Parathyroid adenoma (tissue), 2 donors: ENCODE measurements around the gene ACP4.

ENCODE experiments used
- H2AFZ ChIP-seq: fragments of 300-600 bp; sonication (generic); one replicate; pipeline ENCODE4 v1.7.0; 2017; ENCODE audit warnings: antibody characterized with exemption, mild to moderate bottlenecking
- H3K27ac ChIP-seq: fragments of 300-600 bp; sonication (generic); one replicate; pipeline ENCODE4 v1.7.0; 2017
- H3K27me3 ChIP-seq: fragments of 300-600 bp; sonication (generic); one replicate; pipeline ENCODE4 v1.7.0; 2017; ENCODE audit warnings: low read length; ENCODE audit not compliant: control insufficient read depth, insufficient read depth
- H3K36me3 ChIP-seq: fragments of 300-600 bp; sonication (generic); one replicate; pipeline ENCODE4 v1.7.0; 2017; ENCODE audit warnings: low read length; ENCODE audit not compliant: control insufficient read depth, insufficient read depth
- H3K4me1 ChIP-seq: fragments of 300-600 bp; sonication (generic); one replicate; pipeline ENCODE4 v1.7.0; 2017; ENCODE audit warnings: control low read depth
- H3K4me2 ChIP-seq: fragments of 300-600 bp; sonication (generic); one replicate; pipeline ENCODE4 v1.7.0; 2017; ENCODE audit warnings: low read length
- H3K4me3 ChIP-seq: fragments of 300-600 bp; sonication (generic); one replicate; pipeline ENCODE4 v1.7.0; 2017; ENCODE audit warnings: low read depth, low read length
- H3K79me2 ChIP-seq: fragments of 300-600 bp; sonication (generic); one replicate; pipeline ENCODE4 v1.7.0; 2017; ENCODE audit warnings: control low read depth
- H3K9ac ChIP-seq: fragments of 300-600 bp; sonication (generic); one replicate; pipeline ENCODE4 v1.7.0; 2017; ENCODE audit warnings: mild to moderate bottlenecking
- H3K9me3 ChIP-seq: fragments of 300-600 bp; sonication (generic); one replicate; pipeline ENCODE4 v1.7.0; 2017; ENCODE audit warnings: low read length; ENCODE audit not compliant: control insufficient read depth
- TF ChIP-seq, protein P1 (sequence below): fragments of 300-600 bp; sonication (generic); IDR thresholded peaks from one replicate; pipeline ENCODE4 v1.7.0; 2017; ENCODE audit warnings: antibody characterized with exemption, mild to moderate bottlenecking
- donor health status: primary hyperparathyroidism.

ACP4 gene

DNA sequence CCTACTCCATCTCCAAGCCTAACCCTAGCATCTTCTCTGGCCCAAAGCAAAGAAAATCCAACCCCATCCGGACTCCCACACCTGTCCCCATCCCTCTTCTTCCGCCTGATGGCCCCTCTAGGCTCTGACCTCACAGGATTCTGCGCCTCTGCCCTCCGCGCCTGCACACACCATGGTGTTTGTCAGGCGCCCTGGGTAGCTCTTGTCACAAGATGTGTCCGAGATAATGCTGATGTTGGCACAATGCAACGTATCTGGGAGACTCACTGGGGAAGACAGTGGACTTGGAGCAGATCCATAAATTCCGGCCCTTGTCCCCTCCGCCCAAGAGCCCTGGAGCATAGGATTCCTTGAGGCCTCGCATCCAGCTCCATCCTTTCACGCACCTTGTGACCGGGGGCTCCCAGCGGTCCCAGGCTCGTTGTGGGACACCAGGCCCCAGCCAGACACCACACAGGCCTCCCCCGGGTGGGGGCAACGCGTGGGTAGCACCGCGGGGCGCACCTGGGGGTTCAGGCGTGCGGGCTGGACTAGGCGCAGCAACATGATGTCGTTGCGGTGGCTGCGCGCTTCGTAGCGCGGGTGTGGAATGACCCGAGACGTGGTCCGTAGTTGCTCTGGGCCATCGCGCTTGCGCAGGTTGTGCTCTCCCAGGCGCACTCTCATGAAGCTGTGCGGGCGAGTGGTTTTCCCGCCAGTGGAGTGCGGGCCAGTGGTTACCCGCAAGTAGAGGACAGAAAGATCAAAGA, 36.5 kb downstream of the ACP4 start:
- Histone ChIP-seq H3K4me3 (no peak overlapping the region), H3K79me2 (no peaks in the 10 kb centered on the region)

DNA sequence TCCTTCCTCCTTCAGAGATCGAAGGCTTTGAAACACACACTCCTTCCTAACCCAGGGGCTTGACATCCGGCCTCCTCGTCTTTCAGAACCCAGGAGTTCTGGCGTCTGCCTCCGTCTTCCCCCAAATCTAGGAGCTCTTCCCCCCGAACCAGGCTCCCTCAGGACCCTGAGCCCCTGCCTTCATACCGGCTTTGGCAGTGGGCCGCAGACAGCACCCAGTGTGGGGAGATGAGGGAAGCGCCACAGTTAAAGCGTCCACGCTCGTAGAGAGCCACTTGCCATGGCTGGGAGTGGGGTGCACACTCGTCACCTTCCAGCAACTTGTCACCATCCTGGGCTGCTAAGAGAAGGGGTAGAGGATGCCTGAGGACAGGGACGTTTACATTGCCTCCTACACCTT, 37.3 kb downstream of the ACP4 start:
- H3K36me3 ChIP-seq = no peaks in the 10 kb centered on the region
- no peaks in the 10 kb centered on the region for H3K9me3 ChIP-seq
- no peaks in the 10 kb centered on the region for H3K27me3 ChIP-seq
- no peaks in the 10 kb centered on the region for H3K79me2 ChIP-seq
- TF ChIP-seq, protein P1, sequence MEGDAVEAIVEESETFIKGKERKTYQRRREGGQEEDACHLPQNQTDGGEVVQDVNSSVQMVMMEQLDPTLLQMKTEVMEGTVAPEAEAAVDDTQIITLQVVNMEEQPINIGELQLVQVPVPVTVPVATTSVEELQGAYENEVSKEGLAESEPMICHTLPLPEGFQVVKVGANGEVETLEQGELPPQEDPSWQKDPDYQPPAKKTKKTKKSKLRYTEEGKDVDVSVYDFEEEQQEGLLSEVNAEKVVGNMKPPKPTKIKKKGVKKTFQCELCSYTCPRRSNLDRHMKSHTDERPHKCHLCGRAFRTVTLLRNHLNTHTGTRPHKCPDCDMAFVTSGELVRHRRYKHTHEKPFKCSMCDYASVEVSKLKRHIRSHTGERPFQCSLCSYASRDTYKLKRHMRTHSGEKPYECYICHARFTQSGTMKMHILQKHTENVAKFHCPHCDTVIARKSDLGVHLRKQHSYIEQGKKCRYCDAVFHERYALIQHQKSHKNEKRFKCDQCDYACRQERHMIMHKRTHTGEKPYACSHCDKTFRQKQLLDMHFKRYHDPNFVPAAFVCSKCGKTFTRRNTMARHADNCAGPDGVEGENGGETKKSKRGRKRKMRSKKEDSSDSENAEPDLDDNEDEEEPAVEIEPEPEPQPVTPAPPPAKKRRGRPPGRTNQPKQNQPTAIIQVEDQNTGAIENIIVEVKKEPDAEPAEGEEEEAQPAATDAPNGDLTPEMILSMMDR = no peak
- H3K4me2 ChIP-seq = no peak overlapping the region
- H3K4me3 ChIP-seq = no peak overlapping the region
- H3K4me1 ChIP-seq = no peaks in the 10 kb centered on the region
- no peak overlapping the region for H3K27ac ChIP-seq
- no peak overlapping the region for H2AFZ ChIP-seq
- no peak overlapping the region for H3K9ac ChIP-seq

More for the DNA sequence above, 36.5 kb downstream of the ACP4 start:
- no peak overlapping the region for H3K9ac ChIP-seq
- H3K4me1 ChIP-seq = no peaks in the 10 kb centered on the region
- no peaks in the 10 kb centered on the region for H3K36me3 ChIP-seq
- no peak overlapping the region for H3K27ac ChIP-seq
- no peak overlapping the region for H2AFZ ChIP-seq
- H3K9me3 ChIP-seq = no peaks in the 10 kb centered on the region
- TF ChIP-seq, protein P1 = no peak
- H3K27me3 ChIP-seq = no peaks in the 10 kb centered on the region
- no peak overlapping the region for H3K4me2 ChIP-seq

DNA sequence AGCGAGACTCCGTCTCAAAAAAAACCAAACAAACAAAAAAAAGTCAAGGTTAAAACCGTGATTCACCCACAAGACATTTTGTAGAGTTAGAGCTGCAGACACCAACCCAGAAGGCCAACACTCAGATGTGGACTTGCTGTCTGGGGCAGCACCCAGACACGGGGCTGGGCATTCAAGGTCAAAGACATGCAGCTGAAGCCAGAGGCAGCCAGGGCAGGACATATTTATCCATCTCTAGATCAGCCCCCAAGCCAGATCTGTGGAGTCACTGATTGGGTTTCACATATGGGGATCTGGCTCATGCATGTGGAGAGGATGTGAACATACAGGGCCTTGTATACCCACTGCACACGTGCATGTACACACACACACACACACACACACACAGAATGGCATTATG, 39.6 kb downstream of the ACP4 start:
- TF ChIP-seq, protein P1 = no peak
- H3K36me3 ChIP-seq = no peaks in the 10 kb centered on the region
- H3K9ac ChIP-seq = no peak overlapping the region
- no peaks in the 10 kb centered on the region for H3K79me2 ChIP-seq
- no peak overlapping the region for H3K4me2 ChIP-seq
- H3K27me3 ChIP-seq = no peaks in the 10 kb centered on the region
- no peak overlapping the region for H2AFZ ChIP-seq
- H3K9me3 ChIP-seq = no peaks in the 10 kb centered on the region
- no peak overlapping the region for H3K27ac ChIP-seq
- H3K4me1 ChIP-seq = no peaks in the 10 kb centered on the region
- no peak overlapping the region for H3K4me3 ChIP-seq

DNA sequence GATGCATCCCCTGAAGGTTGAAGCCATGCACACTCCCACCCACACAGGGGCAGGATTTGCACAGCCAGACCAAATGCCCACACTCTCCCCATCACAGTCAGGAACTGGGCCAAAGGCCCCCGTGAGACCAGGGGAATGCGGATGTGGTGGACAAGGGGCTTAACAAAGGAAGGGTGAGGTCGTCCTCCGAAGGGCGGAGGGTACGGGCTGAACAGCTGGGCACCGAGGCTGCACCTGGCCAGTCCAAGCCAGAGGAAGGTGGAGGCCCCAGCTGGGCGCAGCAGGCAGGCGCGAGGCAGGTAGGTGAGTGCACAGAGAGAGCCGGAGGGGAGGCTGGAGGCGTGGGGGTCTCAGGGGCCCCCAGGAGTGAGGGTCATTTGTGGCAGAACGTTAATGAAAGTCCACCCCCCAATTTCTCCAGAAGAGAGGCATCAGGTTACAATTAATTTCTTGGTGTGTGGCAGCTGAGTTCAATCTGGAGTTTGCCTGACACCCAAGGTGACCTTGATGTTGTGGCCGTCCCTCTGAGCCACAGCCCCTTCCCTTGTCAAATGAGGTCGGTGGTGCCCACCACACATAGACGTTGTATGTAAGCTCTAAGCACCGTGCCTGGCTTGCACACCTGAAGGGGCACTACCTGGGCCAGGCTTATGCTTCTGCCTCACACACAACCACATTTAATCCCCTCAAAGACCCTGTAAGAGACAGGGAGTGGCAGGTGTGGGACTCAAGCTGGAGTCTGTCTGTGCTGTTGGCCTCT, 40.2 kb downstream of the ACP4 start:
- no peaks in the 10 kb centered on the region for H3K9me3 ChIP-seq

More for the DNA sequence above, 40.2 kb downstream of the ACP4 start:
- Histone ChIP-seq H3K27me3 (no peaks in the 10 kb centered on the region), H3K36me3 (no peaks in the 10 kb centered on the region), H3K27ac (no peak overlapping the region), H2AFZ (no peak overlapping the region), H3K4me2 (no peak overlapping the region), H3K9ac (no peak overlapping the region), H3K79me2 (no peaks in the 10 kb centered on the region), H3K4me3 (no peak overlapping the region), H3K4me1 (no peaks in the 10 kb centered on the region)
- TF ChIP-seq, protein P1 = no peak
